B cell (primary cell): ENCODE data around the gene LIMS2. TPM values are rescaled to one million over a fixed set of nuclear protein-coding genes. Genes with fewer than 3 reads are reported as not detected.

Experiments used
- ATAC-seq: fragments of 200-7000 bp; cut with Tn5 transposase; one replicate; pipeline ENCODE4 v1.10.0; 2021; ENCODE audit warnings: low read depth, mild to moderate bottlenecking, moderate number of reproducible peaks, moderate library complexity
- CTCF ChIA-PET: fragments of 350-600 bp; sonication (Branson Sonifier 250); formaldehyde crosslinking; loops from one replicate; lab custom pipeline; 2021; ENCODE audit warnings: antibody characterized with exemption, inconsistent platforms; lab: Charles Lee
- POLR2A ChIA-PET: fragments of 350-600 bp; sonication (Branson Sonifier 250); formaldehyde crosslinking; loops from one replicate; lab custom pipeline; 2021; ENCODE audit warnings: antibody characterized with exemption; lab: Charles Lee
- DNase-seq: peaks from one replicate; pipeline ENCODE4 v3.0.0; 2013
- H2AFZ ChIP-seq: 2 replicates; pipeline ENCODE4 v1.6.1; 2012; ENCODE audit warnings: mild to moderate bottlenecking, low read depth, low read length; ENCODE audit not compliant: insufficient read depth, poor library complexity, severe bottlenecking
- H3K27ac ChIP-seq, 2 donors: 1 replicate in 1 of 2; 2 replicates in 1 of 2; pipeline ENCODE4 v1.5.1; 2012 to 2013; ENCODE audit warnings: low read length in 2 of 2, mild to moderate bottlenecking in 2 of 2, moderate library complexity in 1 of 2
- H3K27me3 ChIP-seq, 4 experiments: fragments of 200-600 bp in 1 of 4; sonication (generic) in 1 of 4; replicated peaks in 1 of 4; 1 replicate in 2 of 4; 2 replicates in 2 of 4; pipeline versions ENCODE4 v1.6.1 to v1.7.0; 2013 to 2016; ENCODE audit warnings: low read length in 3 of 4, mild to moderate bottlenecking in 2 of 4, mixed read lengths in 1 of 4, moderate library complexity in 1 of 4; ENCODE audit not compliant: insufficient read depth in 4 of 4, control insufficient read depth in 3 of 4; ENCODE audit errors: control extremely low read depth in 1 of 4
- H3K36me3 ChIP-seq, 2 experiments: replicated peaks in 1 of 2; 1 replicate in 1 of 2; 2 replicates in 1 of 2; pipeline versions ENCODE4 v1.6.1 to v1.7.1; 2013; ENCODE audit warnings: low read length in 1 of 2; ENCODE audit not compliant: insufficient read depth in 2 of 2, control insufficient read depth in 1 of 2; ENCODE audit errors: control extremely low read depth in 1 of 2, extremely low read depth in 1 of 2
- H3K4me1 ChIP-seq, 2 donors: fragments of 200-600 bp in 1 of 2; sonication (generic) in 1 of 2; 1 replicate in 1 of 2; 2 replicates in 1 of 2; pipeline versions ENCODE4 v1.5.1 to v1.6.1; 2013 to 2017; ENCODE audit warnings: low read length in 2 of 2; ENCODE audit not compliant: control insufficient read depth in 2 of 2, insufficient read depth in 2 of 2
- H3K4me2 ChIP-seq: replicated peaks from 2 replicates; pipeline ENCODE3; 2012; ENCODE audit warnings: mild to moderate bottlenecking, low read depth, low read length; ENCODE audit not compliant: poor library complexity, severe bottlenecking
- H3K4me3 ChIP-seq, 5 experiments: fragments of 200-600 bp in 1 of 5; sonication (generic) in 1 of 5; 1 replicate in 3 of 5; 2 replicates in 2 of 5; pipeline versions ENCODE4 v1.5.1 to v1.7.0; 2011 to 2016; ENCODE audit warnings: low read length in 4 of 5, mild to moderate bottlenecking in 4 of 5, low read depth in 2 of 5, control low read depth in 1 of 5, moderate library complexity in 1 of 5; ENCODE audit not compliant: insufficient read depth in 1 of 5; ENCODE audit errors: control extremely low read depth in 1 of 5, extremely low read depth in 1 of 5
- H3K79me2 ChIP-seq: fragments of 200-600 bp; sonication (generic); one replicate; pipeline ENCODE4 v1.6.0; 2016; ENCODE audit warnings: low read length; ENCODE audit not compliant: control insufficient read depth, insufficient read depth
- H3K9ac ChIP-seq: fragments of 200-600 bp; sonication (generic); 2 replicates; pipeline ENCODE4 v1.6.1; 2017; ENCODE audit warnings: mild to moderate bottlenecking, low read length, moderate library complexity
- H3K9me3 ChIP-seq, 3 donors: one replicate each; pipeline versions ENCODE4 v1.6.1 to v1.7.1; 2013; ENCODE audit warnings: low read length in 2 of 3; ENCODE audit not compliant: control insufficient read depth in 2 of 3, insufficient read depth in 1 of 3; ENCODE audit errors: control extremely low read depth in 1 of 3
- H4K20me1 ChIP-seq: 2 replicates; pipeline ENCODE4 v1.6.0; 2012; ENCODE audit warnings: mild to moderate bottlenecking, low read length; ENCODE audit not compliant: insufficient read depth, control insufficient read depth, poor library complexity, severe bottlenecking
- H3K27ac Mint-ChIP-seq: one replicate; pipeline ENCODE4 v1.8.0; 2021; ENCODE audit warnings: mixed read lengths
- H3K27me3 Mint-ChIP-seq: one replicate; pipeline ENCODE4 v1.8.0; 2021; ENCODE audit warnings: mixed read lengths
- H3K4me1 Mint-ChIP-seq: one replicate; pipeline ENCODE4 v1.8.0; 2021; ENCODE audit warnings: mixed read lengths
- H3K4me3 Mint-ChIP-seq: one replicate; pipeline ENCODE4 v1.8.0; 2021; ENCODE audit warnings: mixed read lengths
- H3K9me3 Mint-ChIP-seq: one replicate; pipeline ENCODE4 v1.8.0; 2022; ENCODE audit warnings: mixed read lengths; ENCODE audit not compliant: insufficient read depth
- EZH2 ChIP-seq: IDR thresholded peaks from 2 replicates; pipeline ENCODE4 v1.6.1; 2012; ENCODE audit warnings: borderline replicate concordance, low read depth, mild to moderate bottlenecking, moderate library complexity, low read length; ENCODE audit not compliant: insufficient read depth, poor library complexity, severe bottlenecking
- WGBS: methylation state at CpG from one replicate; pipeline ENCODE4 v1.1.5; 2013; ENCODE audit warnings: missing lambda C conversion rate; ENCODE audit not compliant: insufficient coverage; 5-methylcytosine and 5-hydroxymethylcytosine counted together
- intact Hi-C: fragments of 100-400 bp; cut with micrococcal nuclease; formaldehyde crosslinking; loops from one replicate; pipeline ENCODE4 v1.10.0; 2022
- polyA plus RNA-seq: library from polyadenylated mRNA; depleted of rRNA; stranded (reverse); fragments of >200 nt; gene quantifications from 2 replicates; pipeline ENCODE4 v1.2.3, GENCODE V29; 2012
- total RNA-seq, 2 donors: library from RNA; stranded (reverse); fragments of 120-200 nt in 1 of 2; gene quantifications; 1 replicate in 1 of 2; 2 replicates in 1 of 2; pipeline versions ENCODE4 v1.2.3 to v1.2.4, GENCODE V29; 2013 to 2022
- TF ChIP-seq, protein P1 (sequence below): fragments of 200-600 bp; IDR thresholded peaks from one replicate; pipeline ENCODE4 v1.8.0; 2022; ENCODE audit warnings: antibody characterized with exemption, mild to moderate bottlenecking

Gene LIMS2
- total and polyA plus RNA-seq, 2 donors (not counting 1 experiment from before 2014, with no cell fraction given) = 6.7 to 32.2 TPM

DNA sequence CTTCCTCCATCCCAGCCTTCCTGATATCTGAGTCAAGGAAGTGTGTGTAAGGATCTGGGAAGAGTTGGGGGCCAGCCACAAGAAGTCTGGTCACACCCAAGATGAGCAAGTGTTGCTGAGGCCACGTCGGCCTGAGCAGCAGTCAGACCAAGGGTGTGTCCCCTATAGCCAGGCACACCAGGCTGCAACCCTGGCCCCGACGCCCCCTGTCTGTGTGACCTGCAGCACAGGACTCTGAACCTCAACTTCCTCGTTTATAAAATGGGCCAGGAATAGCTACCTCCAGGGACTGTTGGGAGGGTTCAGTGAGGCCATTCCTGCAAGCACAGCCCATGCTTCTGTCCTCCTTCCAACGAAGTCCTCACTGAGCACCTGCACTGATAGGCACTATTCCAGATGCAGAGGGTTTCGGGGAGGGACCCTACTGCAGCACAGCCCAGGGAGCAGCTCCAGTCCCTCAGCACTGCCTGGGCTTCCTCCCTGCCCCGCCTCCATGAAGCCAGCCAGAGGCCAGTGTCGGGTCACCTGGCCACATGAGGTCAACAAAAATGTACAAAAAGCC, 13.3 kb downstream of the LIMS2 start:
- ATAC-seq (no peak), DNase-seq (no peak)
- WGBS = 66% methylated on average over 9 of the region's 9 CpGs
- H3K9ac ChIP-seq = no peak overlapping the region
- no peak overlapping the region for H3K27ac ChIP-seq
- no peak overlapping the region for H3K4me3 Mint-ChIP-seq
- peaks cover 9% of the 10 kb centered on the region for H3K4me1 Mint-ChIP-seq
- no peaks in the 10 kb centered on the region for H4K20me1 ChIP-seq
- intact Hi-C loops = no loop called here
- no peak overlapping the region for H3K4me2 ChIP-seq
- ChIA-PET POLR2A (no interaction called here), CTCF (interaction anchor here (1.6 kb wide), 1 partner anchor 71 kb away, joined by 4 read pairs; no protein-coding TSS in a partner anchor)
- no peak overlapping the region for H2AFZ ChIP-seq
- TF ChIP-seq EZH2 = no peak
- TF ChIP-seq, protein P1, sequence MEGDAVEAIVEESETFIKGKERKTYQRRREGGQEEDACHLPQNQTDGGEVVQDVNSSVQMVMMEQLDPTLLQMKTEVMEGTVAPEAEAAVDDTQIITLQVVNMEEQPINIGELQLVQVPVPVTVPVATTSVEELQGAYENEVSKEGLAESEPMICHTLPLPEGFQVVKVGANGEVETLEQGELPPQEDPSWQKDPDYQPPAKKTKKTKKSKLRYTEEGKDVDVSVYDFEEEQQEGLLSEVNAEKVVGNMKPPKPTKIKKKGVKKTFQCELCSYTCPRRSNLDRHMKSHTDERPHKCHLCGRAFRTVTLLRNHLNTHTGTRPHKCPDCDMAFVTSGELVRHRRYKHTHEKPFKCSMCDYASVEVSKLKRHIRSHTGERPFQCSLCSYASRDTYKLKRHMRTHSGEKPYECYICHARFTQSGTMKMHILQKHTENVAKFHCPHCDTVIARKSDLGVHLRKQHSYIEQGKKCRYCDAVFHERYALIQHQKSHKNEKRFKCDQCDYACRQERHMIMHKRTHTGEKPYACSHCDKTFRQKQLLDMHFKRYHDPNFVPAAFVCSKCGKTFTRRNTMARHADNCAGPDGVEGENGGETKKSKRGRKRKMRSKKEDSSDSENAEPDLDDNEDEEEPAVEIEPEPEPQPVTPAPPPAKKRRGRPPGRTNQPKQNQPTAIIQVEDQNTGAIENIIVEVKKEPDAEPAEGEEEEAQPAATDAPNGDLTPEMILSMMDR = no peak
- peaks cover 0 to 39% (median 21%) of the 10 kb centered on the region in 4 experiments for H3K27me3 ChIP-seq
- H3K4me1 ChIP-seq = peaks cover 0 to 10% of the 10 kb centered on the region in 2 donors
- H3K9me3 Mint-ChIP-seq = no peaks in the 10 kb centered on the region
- H3K9me3 ChIP-seq = peaks cover 0 to 20% (median 1%) of the 10 kb centered on the region in 3 donors
- no peak overlapping the region for H3K4me3 ChIP-seq
- no peak overlapping the region for H3K27ac Mint-ChIP-seq
- no peaks in the 10 kb centered on the region for H3K36me3 ChIP-seq
- H3K79me2 ChIP-seq = no peaks in the 10 kb centered on the region
- peaks cover 38% of the 10 kb centered on the region for H3K27me3 Mint-ChIP-seq

DNA sequence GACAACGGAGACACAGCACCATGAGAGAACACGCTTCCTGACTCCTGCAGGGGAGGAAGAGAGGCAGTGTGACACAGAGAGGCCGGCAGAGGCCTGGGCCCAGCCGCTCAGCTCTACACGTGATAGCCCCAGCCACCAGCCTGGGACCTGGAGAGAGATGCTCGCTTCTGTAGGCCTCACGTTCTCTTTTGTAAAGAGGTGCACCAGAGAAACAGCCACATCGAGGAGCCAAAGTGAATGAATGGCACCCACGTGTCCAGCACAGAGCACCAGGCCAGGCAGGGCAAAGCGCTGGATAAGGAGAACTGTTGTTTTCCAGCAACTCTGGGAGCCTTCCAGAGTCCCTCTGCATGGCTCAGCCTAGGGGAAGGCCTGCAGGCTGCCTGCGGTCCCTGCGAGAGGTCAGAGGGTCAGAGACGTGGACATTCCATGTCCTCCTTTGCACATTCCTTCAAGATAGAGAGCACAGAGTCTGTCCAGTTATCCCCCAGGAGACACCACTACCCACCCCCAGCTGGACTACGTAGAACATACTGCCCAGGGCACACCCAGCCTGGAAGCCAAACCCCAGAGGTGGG, 14.2 kb downstream of the LIMS2 start:
- Mint-ChIP-seq H3K4me1 (peaks cover 9% of the 10 kb centered on the region), H3K4me3 (no peak overlapping the region), H3K27me3 (peaks cover 31% of the 10 kb centered on the region), H3K27ac (no peak overlapping the region), H3K9me3 (no peaks in the 10 kb centered on the region)
- H3K9me3 ChIP-seq = peaks cover 0 to 20% (median 0%) of the 10 kb centered on the region in 3 donors
- no peak overlapping the region for H3K4me2 ChIP-seq
- WGBS = 94% methylated on average over 14 of the region's 14 CpGs
- ChIA-PET POLR2A (no interaction called here), CTCF (interaction anchor here (1.4 kb wide), 1 partner anchor 70 kb away, joined by 5 read pairs; no protein-coding TSS in a partner anchor)
- no peaks in the 10 kb centered on the region for H3K36me3 ChIP-seq
- H2AFZ ChIP-seq = no peak overlapping the region
- TF ChIP-seq, protein P1 = no peak
- no peak for TF ChIP-seq EZH2
- no peaks in the 10 kb centered on the region for H4K20me1 ChIP-seq
- H3K9ac ChIP-seq = no peak overlapping the region
- H3K27ac ChIP-seq = no peak overlapping the region
- H3K79me2 ChIP-seq = no peaks in the 10 kb centered on the region
- no peak overlapping the region for H3K4me3 ChIP-seq
- ATAC-seq (no peak), DNase-seq (no peak)
- peaks cover 0 to 10% of the 10 kb centered on the region in 2 donors for H3K4me1 ChIP-seq
- intact Hi-C loops = no loop called here
- peaks cover 0 to 39% (median 21%) of the 10 kb centered on the region in 4 experiments for H3K27me3 ChIP-seq
